ENCODE data around the gene RANBP10.

DNA sequence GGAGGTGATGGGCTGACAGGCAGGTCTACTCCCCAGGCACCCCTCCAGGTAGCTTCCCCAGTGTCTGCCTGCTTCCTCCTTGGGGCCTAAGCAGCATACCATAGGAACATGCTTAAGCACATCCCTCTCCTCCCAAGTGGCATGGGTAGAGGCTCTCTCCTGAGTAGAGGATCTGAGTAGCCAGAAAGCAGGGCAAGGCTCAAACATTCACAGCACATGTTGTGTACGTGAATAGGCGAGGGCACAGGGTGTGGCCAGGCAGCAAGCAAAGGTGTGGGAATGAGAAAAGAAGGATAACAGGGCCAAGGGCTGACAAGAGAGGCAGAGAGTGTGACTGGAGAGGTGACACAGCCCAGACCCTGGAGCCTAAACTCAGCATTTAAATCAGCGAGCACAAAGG lies 57.5 kb downstream of the RANBP10 start:
- TF ChIP-seq CTCF (IDR thresholded peaks at IDR 0.05) = no peak
- TF ChIP-seq EZH2 (IDR thresholded peaks at IDR 0.05) = no peak
